ENCODE measurements around the gene FMN1.

The FMN1 gene

GRCh38 chr15:32823750-32824149 lies 370.8 kb downstream of the FMN1 start:
- H3K27me3 ChIP-seq (ENCODE audit: control insufficient read depth in 2 of 2, insufficient read depth in 2 of 2, low read length in 2 of 2) = no peaks in the 10 kb centered on the region
- no peaks in the 10 kb centered on the region for H3K4me1 ChIP-seq (ENCODE audit: control insufficient read depth in 2 of 2, insufficient read depth in 2 of 2, low read length in 2 of 2)
- H3K9ac ChIP-seq (ENCODE audit: low read depth in 1 of 2, low read length in 2 of 2) = no peak overlapping the region
- no peak overlapping the region for H3K4me3 ChIP-seq (ENCODE audit: low read length in 2 of 2)
- peaks cover 2 to 3% of the 10 kb centered on the region in 2 donors for H3K36me3 ChIP-seq (ENCODE audit: control insufficient read depth in 2 of 2, insufficient read depth in 2 of 2, low read length in 2 of 2)
- H3K27ac ChIP-seq (ENCODE audit: low read depth in 2 of 2, low read length in 2 of 2) = no peak overlapping the region
- no peaks in the 10 kb centered on the region for H3K9me3 ChIP-seq (ENCODE audit: control insufficient read depth in 2 of 2, low read length in 2 of 2)

DNA sequence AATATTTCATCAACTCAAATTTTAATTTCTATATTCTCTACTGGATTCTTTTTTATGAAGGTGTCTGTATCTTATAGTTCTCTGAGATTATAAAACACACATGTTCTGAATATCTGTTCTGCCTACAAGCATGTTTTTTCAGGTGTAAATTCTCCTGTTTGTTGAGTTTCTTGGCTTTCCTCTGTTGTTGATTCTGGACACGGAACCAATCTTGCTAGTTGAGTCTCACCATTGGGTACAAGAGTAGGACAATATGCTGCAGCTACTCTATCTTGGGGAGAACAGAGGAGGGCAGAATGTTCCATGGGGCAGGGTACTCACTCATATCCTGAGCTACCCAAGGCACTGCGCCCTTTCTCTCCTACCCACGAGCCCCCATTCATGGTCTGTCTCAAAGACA lies 371.8 kb downstream of the FMN1 start:
- Histone ChIP-seq H3K36me3 (ENCODE audit: control insufficient read depth in 2 of 2, insufficient read depth in 2 of 2, low read length in 2 of 2) (peaks cover 2 to 3% of the 10 kb centered on the region in 2 donors), H3K4me1 (ENCODE audit: control insufficient read depth in 2 of 2, insufficient read depth in 2 of 2, low read length in 2 of 2) (no peaks in the 10 kb centered on the region), H3K27ac (ENCODE audit: low read depth in 2 of 2, low read length in 2 of 2) (no peak overlapping the region), H3K9me3 (ENCODE audit: control insufficient read depth in 2 of 2, low read length in 2 of 2) (no peaks in the 10 kb centered on the region), H3K4me3 (ENCODE audit: low read length in 2 of 2) (no peak overlapping the region), H3K27me3 (ENCODE audit: control insufficient read depth in 2 of 2, insufficient read depth in 2 of 2, low read length in 2 of 2) (no peaks in the 10 kb centered on the region), H3K9ac (ENCODE audit: low read depth in 1 of 2, low read length in 2 of 2) (no peak overlapping the region)

DNA sequence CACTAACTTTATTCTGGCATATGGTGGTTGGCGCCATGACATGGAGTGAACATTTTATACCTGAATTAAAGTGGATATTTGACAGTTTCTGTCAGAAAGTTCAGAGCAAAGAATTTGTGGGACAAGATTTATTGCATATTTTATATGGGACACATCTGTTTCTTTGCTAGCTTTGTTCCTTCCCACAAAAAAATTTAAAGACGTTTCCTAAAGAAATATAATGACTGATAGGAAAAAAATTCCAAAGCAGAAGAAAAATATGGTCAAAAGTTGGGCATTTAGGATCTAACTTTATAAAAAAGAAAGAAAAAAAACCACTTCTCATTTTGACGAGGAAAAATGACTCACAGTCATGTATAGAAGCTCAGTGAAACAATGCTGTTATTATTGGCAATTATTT lies 375.1 kb downstream of the FMN1 start:
- H3K9me3 ChIP-seq (ENCODE audit: control insufficient read depth in 2 of 2, low read length in 2 of 2) = no peaks in the 10 kb centered on the region
- no peaks in the 10 kb centered on the region for H3K27me3 ChIP-seq (ENCODE audit: control insufficient read depth in 2 of 2, insufficient read depth in 2 of 2, low read length in 2 of 2)
- H3K9ac ChIP-seq (ENCODE audit: low read depth in 1 of 2, low read length in 2 of 2) = no peak overlapping the region
- no peaks in the 10 kb centered on the region for H3K36me3 ChIP-seq (ENCODE audit: control insufficient read depth in 2 of 2, insufficient read depth in 2 of 2, low read length in 2 of 2)
- no peak overlapping the region for H3K4me3 ChIP-seq (ENCODE audit: low read length in 2 of 2)
- H3K4me1 ChIP-seq (ENCODE audit: control insufficient read depth in 2 of 2, insufficient read depth in 2 of 2, low read length in 2 of 2) = no peaks in the 10 kb centered on the region
- no peak overlapping the region for H3K27ac ChIP-seq (ENCODE audit: low read depth in 2 of 2, low read length in 2 of 2)

GRCh38 chr15:32818758-32819447 lies 375.6 kb downstream of the FMN1 start:
- Histone ChIP-seq H3K4me1 (ENCODE audit: control insufficient read depth in 2 of 2, insufficient read depth in 2 of 2, low read length in 2 of 2) (no peaks in the 10 kb centered on the region), H3K36me3 (ENCODE audit: control insufficient read depth in 2 of 2, insufficient read depth in 2 of 2, low read length in 2 of 2) (no peaks in the 10 kb centered on the region), H3K4me3 (ENCODE audit: low read length in 2 of 2) (no peak overlapping the region), H3K27ac (ENCODE audit: low read depth in 2 of 2, low read length in 2 of 2) (no peak overlapping the region), H3K27me3 (ENCODE audit: control insufficient read depth in 2 of 2, insufficient read depth in 2 of 2, low read length in 2 of 2) (no peaks in the 10 kb centered on the region), H3K9ac (ENCODE audit: low read depth in 1 of 2, low read length in 2 of 2) (no peak overlapping the region), H3K9me3 (ENCODE audit: control insufficient read depth in 2 of 2, low read length in 2 of 2) (no peaks in the 10 kb centered on the region)

DNA sequence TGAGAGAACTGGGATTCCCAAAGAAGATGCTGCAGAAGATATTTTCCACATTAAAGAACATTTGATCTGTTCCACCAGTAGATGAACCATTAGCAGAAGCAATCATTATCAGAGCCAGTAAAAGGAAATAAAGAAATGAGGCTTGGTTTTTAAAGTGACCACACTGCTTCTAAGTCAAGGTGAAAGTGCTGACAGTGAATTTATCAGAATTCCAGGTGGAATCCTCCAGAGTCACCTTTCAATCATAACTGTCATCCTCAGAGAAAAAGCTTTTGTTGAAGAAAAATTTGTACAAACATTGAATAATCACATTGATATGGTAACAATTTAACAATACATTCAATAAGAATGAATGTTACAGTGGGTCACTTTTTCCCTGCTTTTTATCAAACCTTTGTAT lies 376.9 kb downstream of the FMN1 start:
- Histone ChIP-seq H3K27ac (ENCODE audit: low read depth in 2 of 2, low read length in 2 of 2) (no peak overlapping the region), H3K9ac (ENCODE audit: low read depth in 1 of 2, low read length in 2 of 2) (no peak overlapping the region), H3K27me3 (ENCODE audit: control insufficient read depth in 2 of 2, insufficient read depth in 2 of 2, low read length in 2 of 2) (no peaks in the 10 kb centered on the region), H3K9me3 (ENCODE audit: control insufficient read depth in 2 of 2, low read length in 2 of 2) (no peaks in the 10 kb centered on the region), H3K4me1 (ENCODE audit: control insufficient read depth in 2 of 2, insufficient read depth in 2 of 2, low read length in 2 of 2) (no peaks in the 10 kb centered on the region), H3K36me3 (ENCODE audit: control insufficient read depth in 2 of 2, insufficient read depth in 2 of 2, low read length in 2 of 2) (no peaks in the 10 kb centered on the region), H3K4me3 (ENCODE audit: low read length in 2 of 2) (no peak overlapping the region)

GRCh38 chr15:32807331-32807730 lies 387.2 kb downstream of the FMN1 start:
- no peak overlapping the region for H3K9ac ChIP-seq (ENCODE audit: low read depth in 1 of 2, low read length in 2 of 2)
- peaks cover 0 to 3% of the 10 kb centered on the region in 2 donors for H3K9me3 ChIP-seq (ENCODE audit: control insufficient read depth in 2 of 2, low read length in 2 of 2)
- peaks cover 5 to 6% of the 10 kb centered on the region in 2 donors for H3K36me3 ChIP-seq (ENCODE audit: control insufficient read depth in 2 of 2, insufficient read depth in 2 of 2, low read length in 2 of 2)
- no peaks in the 10 kb centered on the region for H3K4me1 ChIP-seq (ENCODE audit: control insufficient read depth in 2 of 2, insufficient read depth in 2 of 2, low read length in 2 of 2)
- no peak overlapping the region for H3K4me3 ChIP-seq (ENCODE audit: low read length in 2 of 2)
- no peak overlapping the region for H3K27ac ChIP-seq (ENCODE audit: low read depth in 2 of 2, low read length in 2 of 2)
- no peaks in the 10 kb centered on the region for H3K27me3 ChIP-seq (ENCODE audit: control insufficient read depth in 2 of 2, insufficient read depth in 2 of 2, low read length in 2 of 2)

- no peaks in the 10 kb centered on the region for H3K4me1 ChIP-seq (ENCODE audit: control insufficient read depth in 2 of 2, insufficient read depth in 2 of 2, low read length in 2 of 2)
- no peak overlapping the region for H3K4me3 ChIP-seq (ENCODE audit: low read length in 2 of 2)
- no peak overlapping the region for H3K9ac ChIP-seq (ENCODE audit: low read depth in 1 of 2, low read length in 2 of 2)
- H3K27ac ChIP-seq (ENCODE audit: low read depth in 2 of 2, low read length in 2 of 2) = no peak overlapping the region
- peaks cover 7 to 17% of the 10 kb centered on the region in 2 donors for H3K36me3 ChIP-seq (ENCODE audit: control insufficient read depth in 2 of 2, insufficient read depth in 2 of 2, low read length in 2 of 2)
- no peaks in the 10 kb centered on the region for H3K27me3 ChIP-seq (ENCODE audit: control insufficient read depth in 2 of 2, insufficient read depth in 2 of 2, low read length in 2 of 2)
- peaks cover 0 to 3% of the 10 kb centered on the region in 2 donors for H3K9me3 ChIP-seq (ENCODE audit: control insufficient read depth in 2 of 2, low read length in 2 of 2)
These were observed 390.9 kb downstream of the FMN1 start for GRCh38 chr15:32803631-32804030.

GRCh38 chr15:32802286-32802936 lies 392.1 kb downstream of the FMN1 start:
- Histone ChIP-seq H3K4me1 (ENCODE audit: control insufficient read depth in 2 of 2, insufficient read depth in 2 of 2, low read length in 2 of 2) (no peaks in the 10 kb centered on the region), H3K4me3 (ENCODE audit: low read length in 2 of 2) (no peak overlapping the region), H3K27me3 (ENCODE audit: control insufficient read depth in 2 of 2, insufficient read depth in 2 of 2, low read length in 2 of 2) (no peaks in the 10 kb centered on the region), H3K9ac (ENCODE audit: low read depth in 1 of 2, low read length in 2 of 2) (no peak overlapping the region), H3K9me3 (ENCODE audit: control insufficient read depth in 2 of 2, low read length in 2 of 2) (peaks cover 0 to 3% of the 10 kb centered on the region in 2 donors), H3K27ac (ENCODE audit: low read depth in 2 of 2, low read length in 2 of 2) (no peak overlapping the region), H3K36me3 (ENCODE audit: control insufficient read depth in 2 of 2, insufficient read depth in 2 of 2, low read length in 2 of 2) (peaks cover 14 to 17% of the 10 kb centered on the region in 2 donors)

DNA sequence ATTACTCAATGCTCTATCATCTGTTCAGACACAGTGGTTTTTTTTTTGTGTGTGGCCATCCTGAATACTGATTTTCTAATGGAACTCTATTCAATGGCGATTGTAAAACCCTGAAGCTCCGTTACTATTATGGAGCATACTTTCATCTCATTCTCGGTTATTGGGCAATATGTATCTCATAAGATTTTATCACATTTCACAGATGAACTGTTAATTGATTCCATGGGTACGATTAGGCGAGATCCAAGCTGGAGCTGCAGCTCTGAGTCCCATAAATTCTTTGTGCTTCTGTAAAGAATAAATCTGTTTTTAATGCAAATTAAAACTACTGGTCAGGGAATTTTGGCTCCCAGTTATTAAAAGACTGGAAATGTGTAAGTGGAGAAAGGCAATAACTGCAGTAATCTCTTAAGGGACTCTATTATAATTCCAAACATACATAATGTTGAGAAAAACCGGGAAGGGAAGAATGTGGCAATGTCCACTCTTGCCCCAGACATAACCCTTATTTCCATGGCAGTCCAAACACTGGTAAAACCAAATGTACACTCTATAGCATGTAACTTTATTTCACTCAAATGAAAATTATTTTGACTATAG lies 394.5 kb downstream of the FMN1 start:
- no peak overlapping the region for H3K9ac ChIP-seq (ENCODE audit: low read depth in 1 of 2, low read length in 2 of 2)
- H3K4me3 ChIP-seq (ENCODE audit: low read length in 2 of 2) = no peak overlapping the region
- peaks cover 16 to 17% of the 10 kb centered on the region in 2 donors for H3K36me3 ChIP-seq (ENCODE audit: control insufficient read depth in 2 of 2, insufficient read depth in 2 of 2, low read length in 2 of 2)
- H3K27me3 ChIP-seq (ENCODE audit: control insufficient read depth in 2 of 2, insufficient read depth in 2 of 2, low read length in 2 of 2) = no peaks in the 10 kb centered on the region
- no peak overlapping the region for H3K27ac ChIP-seq (ENCODE audit: low read depth in 2 of 2, low read length in 2 of 2)
- peaks cover 0 to 3% of the 10 kb centered on the region in 2 donors for H3K9me3 ChIP-seq (ENCODE audit: control insufficient read depth in 2 of 2, low read length in 2 of 2)
- H3K4me1 ChIP-seq (ENCODE audit: control insufficient read depth in 2 of 2, insufficient read depth in 2 of 2, low read length in 2 of 2) = no peaks in the 10 kb centered on the region

DNA sequence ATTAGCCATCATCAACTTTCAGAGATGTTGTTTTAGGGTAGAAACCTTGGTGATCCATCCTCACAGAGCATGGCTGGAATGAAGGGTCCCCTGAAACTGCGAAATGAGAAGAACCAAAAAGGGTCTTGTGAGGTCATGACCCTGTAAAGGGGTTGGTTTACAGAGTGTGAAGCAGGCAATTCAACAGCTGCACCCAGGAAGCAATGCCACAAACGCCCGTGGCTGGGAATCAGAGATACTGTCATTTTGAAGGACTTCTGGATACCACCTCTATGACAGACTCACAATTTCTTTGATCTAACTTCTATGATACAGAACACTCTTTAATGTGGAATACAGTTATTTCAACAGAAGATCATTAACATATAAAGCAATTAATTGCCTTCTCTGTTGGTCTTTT lies 397.7 kb downstream of the FMN1 start:
- peaks cover 11% of the 10 kb centered on the region in 2 donors for H3K36me3 ChIP-seq (ENCODE audit: control insufficient read depth in 2 of 2, insufficient read depth in 2 of 2, low read length in 2 of 2)
- no peak overlapping the region for H3K4me3 ChIP-seq (ENCODE audit: low read length in 2 of 2)
- H3K27me3 ChIP-seq (ENCODE audit: control insufficient read depth in 2 of 2, insufficient read depth in 2 of 2, low read length in 2 of 2) = no peaks in the 10 kb centered on the region
- H3K27ac ChIP-seq (ENCODE audit: low read depth in 2 of 2, low read length in 2 of 2) = no peak overlapping the region
- no peak overlapping the region for H3K9ac ChIP-seq (ENCODE audit: low read depth in 1 of 2, low read length in 2 of 2)
- H3K4me1 ChIP-seq (ENCODE audit: control insufficient read depth in 2 of 2, insufficient read depth in 2 of 2, low read length in 2 of 2) = no peaks in the 10 kb centered on the region
- no peaks in the 10 kb centered on the region for H3K9me3 ChIP-seq (ENCODE audit: control insufficient read depth in 2 of 2, low read length in 2 of 2)
